ENCODE data around the gene SORCS2. TPM values are rescaled to one million over a fixed set of nuclear protein-coding genes. Genes with fewer than 3 reads are reported as not detected.

SORCS2 gene
- total RNA-seq, 1 donor from 2014 or later: 13.8 TPM

DNA sequence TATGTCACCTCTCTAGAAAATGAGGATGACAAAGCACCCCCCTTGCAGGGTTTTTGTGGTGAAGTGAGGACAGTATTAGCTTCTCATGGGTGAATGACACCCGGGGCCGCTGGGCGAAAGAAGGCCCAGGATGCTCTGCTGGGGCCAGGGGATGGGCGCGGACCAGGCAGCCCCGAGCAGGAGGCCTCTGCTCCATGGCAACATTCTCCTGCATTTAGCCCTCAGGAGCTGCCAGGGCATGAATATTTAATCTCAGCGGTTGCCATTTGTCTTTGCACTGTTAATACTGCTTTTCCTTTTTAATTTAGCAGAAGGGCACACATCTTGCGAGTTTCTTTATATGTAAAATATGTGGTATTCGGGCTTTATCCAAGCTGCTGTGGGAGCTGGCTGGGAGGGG, 272.7 kb downstream of the SORCS2 start:
- Histone ChIP-seq H3K27ac (ENCODE audit: low read depth, low read length) (no peak overlapping the region), H3K4me2 (ENCODE audit: low read length) (no peak overlapping the region), H4K20me1 (ENCODE audit: insufficient read depth, low read length) (peaks cover 32% of the 10 kb centered on the region), H3K4me3 (ENCODE audit: insufficient read depth, low read depth, low read length) (no peak overlapping the region), H3K4me1 (ENCODE audit: insufficient read depth, low read length) (peaks cover 4% of the 10 kb centered on the region), H3K79me2 (ENCODE audit: insufficient read depth, low read length) (no peaks in the 10 kb centered on the region), H2AFZ (ENCODE audit: low read depth, low read length) (no peak overlapping the region), H3K9me3 (ENCODE audit: insufficient read depth, low read depth, low read length) (no peaks in the 10 kb centered on the region), H3K36me3 (ENCODE audit: insufficient read depth, low read length) (no peaks in the 10 kb centered on the region), H3K9ac (ENCODE audit: low read length) (no peak overlapping the region), H3K27me3 (ENCODE audit: insufficient read depth, low read length) (peaks cover 7% of the 10 kb centered on the region)
- FAIRE-seq (no peak), DNase-seq (ENCODE audit: low read depth) (no peak)
- Mint-ChIP-seq H3K4me3 (ENCODE audit: unreplicated experiment) (no peak overlapping the region), H3K9me3 (ENCODE audit: unreplicated experiment) (peaks cover 12% of the 10 kb centered on the region), H3K27me3 (ENCODE audit: low read depth, unreplicated experiment) (peaks cover 59% of the 10 kb centered on the region), H3K27ac (ENCODE audit: unreplicated experiment) (no peak overlapping the region), H3K4me1 (ENCODE audit: low read depth, unreplicated experiment) (peaks cover 8% of the 10 kb centered on the region), H3K36me3 (ENCODE audit: low read depth, unreplicated experiment) (peaks cover 2% of the 10 kb centered on the region)
- TF ChIP-seq EZH2 (IDR thresholded peaks at IDR 0.05; ENCODE audit: insufficient read depth, low read length): no peak
- no peak for TF ChIP-seq CTCF (IDR thresholded peaks at IDR 0.05; ENCODE audit: insufficient read depth, low read depth, low read length)

DNA sequence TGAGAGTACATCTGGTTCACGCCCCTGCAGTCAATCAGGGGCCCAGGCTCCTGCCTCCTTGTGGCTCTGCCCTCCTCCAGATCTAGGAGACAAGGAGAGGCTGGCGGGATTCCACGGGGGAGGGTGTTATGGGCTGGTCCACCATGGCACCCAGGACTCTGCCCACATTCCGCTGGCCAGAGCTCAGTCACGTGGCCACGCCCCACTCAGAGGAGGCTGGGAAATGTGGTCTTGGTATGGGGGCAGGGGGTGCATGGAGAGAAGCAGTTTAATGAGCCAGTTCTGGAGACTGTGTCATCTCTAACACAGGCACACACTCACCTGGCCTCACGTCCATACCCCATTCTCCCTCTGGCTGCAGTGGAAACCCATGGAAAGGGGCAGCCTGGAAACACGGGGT, 273.9 kb downstream of the SORCS2 start:
- Mint-ChIP-seq H3K36me3 (ENCODE audit: low read depth, unreplicated experiment) (peaks cover 2% of the 10 kb centered on the region), H3K9me3 (ENCODE audit: unreplicated experiment) (peaks cover 16% of the 10 kb centered on the region), H3K4me1 (ENCODE audit: low read depth, unreplicated experiment) (peaks cover 8% of the 10 kb centered on the region), H3K27ac (ENCODE audit: unreplicated experiment) (no peak overlapping the region), H3K4me3 (ENCODE audit: unreplicated experiment) (no peak overlapping the region), H3K27me3 (ENCODE audit: low read depth, unreplicated experiment) (peaks cover 59% of the 10 kb centered on the region)
- no peak overlapping the region for H3K9ac ChIP-seq (ENCODE audit: low read length)
- peaks cover 39% of the 10 kb centered on the region for H4K20me1 ChIP-seq (ENCODE audit: insufficient read depth, low read length)
- no peaks in the 10 kb centered on the region for H3K36me3 ChIP-seq (ENCODE audit: insufficient read depth, low read length)
- TF ChIP-seq CTCF (IDR thresholded peaks at IDR 0.05; ENCODE audit: insufficient read depth, low read depth, low read length) (no peak), EZH2 (IDR thresholded peaks at IDR 0.05; ENCODE audit: insufficient read depth, low read length) (no peak)
- H3K79me2 ChIP-seq (ENCODE audit: insufficient read depth, low read length): no peaks in the 10 kb centered on the region
- H3K4me1 ChIP-seq (ENCODE audit: insufficient read depth, low read length): peaks cover 4% of the 10 kb centered on the region
- H3K27me3 ChIP-seq (ENCODE audit: insufficient read depth, low read length): peaks cover 7% of the 10 kb centered on the region
- no peak overlapping the region for H3K4me2 ChIP-seq (ENCODE audit: low read length)
- no peak overlapping the region for H2AFZ ChIP-seq (ENCODE audit: low read depth, low read length)
- FAIRE-seq (no peak), DNase-seq (ENCODE audit: low read depth) (no peak)
- H3K9me3 ChIP-seq (ENCODE audit: insufficient read depth, low read depth, low read length): no peaks in the 10 kb centered on the region
- H3K27ac ChIP-seq (ENCODE audit: low read depth, low read length): no peak overlapping the region
- no peak overlapping the region for H3K4me3 ChIP-seq (ENCODE audit: insufficient read depth, low read depth, low read length)

DNA sequence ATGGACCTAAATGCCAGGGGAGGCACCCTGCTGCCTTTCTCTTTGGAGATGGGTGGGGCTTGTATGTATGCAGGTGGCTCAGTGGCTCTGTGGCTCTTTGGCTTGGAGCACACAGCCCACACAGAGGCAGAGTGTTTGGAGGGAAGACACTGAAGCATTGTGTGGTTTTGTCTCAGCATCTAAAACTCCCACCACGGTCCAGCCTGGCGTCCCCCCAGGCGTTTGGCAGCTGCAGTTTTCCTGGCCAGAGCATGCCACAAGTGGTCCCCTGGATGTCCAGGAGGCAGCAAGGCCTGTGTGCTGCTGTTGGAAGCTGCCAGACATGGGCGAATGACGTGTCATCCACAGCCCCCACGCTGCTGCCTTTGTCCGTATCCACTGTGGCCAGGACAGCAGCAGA, 274.6 kb downstream of the SORCS2 start:
- Mint-ChIP-seq H3K9me3 (ENCODE audit: unreplicated experiment) (peaks cover 16% of the 10 kb centered on the region), H3K4me3 (ENCODE audit: unreplicated experiment) (no peak overlapping the region), H3K27me3 (ENCODE audit: low read depth, unreplicated experiment) (peaks cover 58% of the 10 kb centered on the region), H3K36me3 (ENCODE audit: low read depth, unreplicated experiment) (peaks cover 2% of the 10 kb centered on the region), H3K4me1 (ENCODE audit: low read depth, unreplicated experiment) (peaks cover 7% of the 10 kb centered on the region), H3K27ac (ENCODE audit: unreplicated experiment) (no peak overlapping the region)
- Histone ChIP-seq H3K27ac (ENCODE audit: low read depth, low read length) (no peak overlapping the region), H3K4me3 (ENCODE audit: insufficient read depth, low read depth, low read length) (no peak overlapping the region), H3K36me3 (ENCODE audit: insufficient read depth, low read length) (no peaks in the 10 kb centered on the region), H3K4me2 (ENCODE audit: low read length) (no peak overlapping the region), H4K20me1 (ENCODE audit: insufficient read depth, low read length) (peaks cover 38% of the 10 kb centered on the region), H3K79me2 (ENCODE audit: insufficient read depth, low read length) (no peaks in the 10 kb centered on the region), H2AFZ (ENCODE audit: low read depth, low read length) (no peak overlapping the region), H3K4me1 (ENCODE audit: insufficient read depth, low read length) (peaks cover 4% of the 10 kb centered on the region), H3K9ac (ENCODE audit: low read length) (no peak overlapping the region), H3K27me3 (ENCODE audit: insufficient read depth, low read length) (peaks cover 7% of the 10 kb centered on the region), H3K9me3 (ENCODE audit: insufficient read depth, low read depth, low read length) (no peaks in the 10 kb centered on the region)
- TF ChIP-seq EZH2 (IDR thresholded peaks at IDR 0.05; ENCODE audit: insufficient read depth, low read length): no peak
- DNase-seq (ENCODE audit: low read depth) (no peak), FAIRE-seq (no peak)

All from astrocyte (in vitro differentiated cells and primary cell).